ENCODE results near the gene SIGLEC8.

DNA sequence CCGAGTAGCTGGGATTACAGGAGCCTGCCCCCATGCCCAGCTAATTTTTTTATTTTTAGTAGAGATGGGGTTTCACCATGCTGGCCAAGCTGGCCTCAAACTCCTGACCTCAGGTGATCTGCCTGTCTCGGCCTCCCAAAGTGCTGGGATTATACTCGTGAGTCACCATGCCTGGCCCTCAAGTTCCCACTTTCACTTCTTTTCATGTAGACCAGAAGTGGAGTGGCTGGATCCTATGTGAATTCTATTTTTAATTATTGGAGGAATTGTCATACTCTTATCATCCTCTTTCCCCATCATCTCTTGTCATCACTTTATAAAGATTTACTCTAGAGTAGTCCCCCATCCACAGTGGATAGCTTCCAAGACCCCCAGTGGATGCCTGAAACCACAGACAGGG lies 28.0 kb downstream of the SIGLEC8 start:
- TF ChIP-seq EP300 (IDR thresholded peaks at IDR 0.05) (no peak), CTCF (IDR thresholded peaks at IDR 0.05) (no peak), POLR2A (IDR thresholded peaks at IDR 0.05) (no peak)
